GM12878 (cell line): ENCODE results near the gene VAT1. TPM values are rescaled to one million over a fixed set of nuclear protein-coding genes. Genes with fewer than 3 reads are reported as not detected.

Experiments
- ATAC-seq: fragments of 200-7000 bp; cut with Tn5 transposase; 3 replicates; pipeline ENCODE4 v1.9.1; 2020; ENCODE audit warnings: mild to moderate bottlenecking, moderate library complexity
- BruUV-seq: library from RNA; stranded (reverse); fragments of 400-500 nt; replicated peaks from 2 replicates; lab custom pipeline; 2021; lab: Mats Ljungman, UMichigan
- CTCF ChIA-PET: fragments of 300-600 bp; sonication (Branson Sonifier 250); formaldehyde crosslinking; extraction: SDS; loops from one replicate; lab custom pipeline; 2021; ENCODE audit warnings: inconsistent platforms; lab: Yijun Ruan, JAX
- POLR2A ChIA-PET: fragments of 350-600 bp; formaldehyde crosslinking; extraction: SDS; loops from one replicate; lab custom pipeline; 2021; ENCODE audit warnings: inconsistent platforms; lab: Charles Lee
- RAD21 ChIA-PET: fragments of 300-600 bp; sonication (Branson Sonifier 250); formaldehyde crosslinking; loops from one replicate; lab custom pipeline; 2023; ENCODE audit warnings: antibody characterized with exemption; ENCODE audit not compliant: unreplicated experiment; lab: Charles Lee
- SMC1A ChIA-PET: fragments of 300-600 bp; sonication (Branson Sonifier 250); formaldehyde crosslinking; loops from one replicate; lab custom pipeline; 2023; ENCODE audit not compliant: unreplicated experiment, uncharacterized antibody; lab: Charles Lee
- DNase-seq: peaks from one replicate; pipeline ENCODE4 v3.0.0-alpha.2; 2011; ENCODE audit warnings: low read depth, low spot score
- FAIRE-seq: peaks from 3 replicates; lab custom pipeline; 2011; peaks lifted over from hg19 to GRCh38; lab: Jason Lieb, UNC
- H2AFZ ChIP-seq: 2 replicates; pipeline ENCODE4 v1.6.0; 2011; ENCODE audit warnings: low read depth, low read length, control low read depth; ENCODE audit not compliant: control insufficient read depth
- H3K27ac ChIP-seq: 2 replicates; pipeline ENCODE4 v1.5.1; 2011; ENCODE audit warnings: control low read depth; ENCODE audit not compliant: control insufficient read depth, insufficient read depth
- H3K27me3 ChIP-seq, 2 experiments: replicated peaks in 1 of 2; 2 replicates each; pipeline versions ENCODE4 v1.6.0 to v1.6.1; 2011; ENCODE audit warnings: low read length in 1 of 2; ENCODE audit not compliant: control insufficient read depth in 2 of 2, insufficient read depth in 2 of 2
- H3K36me3 ChIP-seq, 2 experiments: 2 replicates each; pipeline ENCODE4 v1.5.1; 2011; ENCODE audit warnings: low read length in 1 of 2; ENCODE audit not compliant: control insufficient read depth in 2 of 2, insufficient read depth in 2 of 2
- H3K4me1 ChIP-seq: 2 replicates; pipeline ENCODE4 v1.6.1; 2011; ENCODE audit warnings: mild to moderate bottlenecking, low read length, moderate library complexity, mixed read lengths; ENCODE audit not compliant: control insufficient read depth, insufficient read depth
- H3K4me2 ChIP-seq: 2 replicates; pipeline ENCODE4 v1.6.0; 2011; ENCODE audit warnings: control low read depth; ENCODE audit not compliant: control insufficient read depth, insufficient read depth
- H3K4me3 ChIP-seq: fragments of 200-600 bp; sonication (generic); 2 replicates; pipeline ENCODE4 v1.5.1; 2016
- H3K79me2 ChIP-seq: 2 replicates; pipeline ENCODE4 v1.6.0; 2011; ENCODE audit warnings: low read length; ENCODE audit not compliant: control insufficient read depth, insufficient read depth
- H3K9ac ChIP-seq: 2 replicates; pipeline ENCODE4 v1.8.0; 2011; ENCODE audit warnings: low read length, control low read depth, mixed read lengths; ENCODE audit not compliant: control insufficient read depth, insufficient read depth
- H3K9me3 ChIP-seq: replicated peaks from 3 replicates; pipeline ENCODE4 v1.5.1; 2011; ENCODE audit warnings: mild to moderate bottlenecking, low read length; ENCODE audit not compliant: control insufficient read depth, insufficient read depth
- H4K20me1 ChIP-seq: 2 replicates; pipeline ENCODE4 v1.6.0; 2011; ENCODE audit not compliant: control insufficient read depth, insufficient read depth
- BCLAF1 ChIP-seq: fragments of 450-650 bp; IDR thresholded peaks from 2 replicates; pipeline ENCODE4 v1.6.1; 2017; ENCODE audit warnings: antibody characterized with exemption, mild to moderate bottlenecking, moderate library complexity
- E2F8 ChIP-seq: fragments of 450-650 bp; IDR thresholded peaks from 2 replicates; pipeline ENCODE4 v1.6.1; 2018; ENCODE audit warnings: mild to moderate bottlenecking, low read depth, moderate library complexity; ENCODE audit not compliant: partially characterized antibody
- FOS ChIP-seq: IDR thresholded peaks from 3 replicates; pipeline ENCODE4 v1.6.1; 2011; ENCODE audit warnings: borderline replicate concordance; ENCODE audit not compliant: insufficient read length; ENCODE audit errors: extremely low read depth
- HDGF ChIP-seq: fragments of 450-650 bp; IDR thresholded peaks from 2 replicates; pipeline ENCODE4 v1.6.1; 2016; ENCODE audit warnings: antibody characterized with exemption
- KAT2A ChIP-seq: conservative IDR thresholded peaks from 2 replicates; pipeline ENCODE4 v1.6.1; 2011; ENCODE audit warnings: low read depth, low read length; ENCODE audit not compliant: control insufficient read depth
- MAX ChIP-seq: IDR thresholded peaks from 2 replicates; pipeline ENCODE4 v1.6.1; 2012; ENCODE audit warnings: low read depth, low read length, improper control_type of control experiment
- RUNX3 ChIP-seq: IDR thresholded peaks from 2 replicates; pipeline ENCODE4 v1.6.1; 2012; ENCODE audit warnings: low read length, inconsistent platforms
- SREBF2 ChIP-seq: IDR thresholded peaks from 2 replicates; pipeline ENCODE4 v1.6.1; 2012; ENCODE audit warnings: mild to moderate bottlenecking, low read length
- TCF7 ChIP-seq: IDR thresholded peaks from 2 replicates; pipeline ENCODE4 v1.6.1; 2014; ENCODE audit warnings: antibody characterized with exemption, borderline replicate concordance
- ZBTB11 ChIP-seq: fragments of 450-650 bp; formaldehyde crosslinking; IDR thresholded peaks from 2 replicates; pipeline ENCODE4 v1.5.0; 2022; ENCODE audit warnings: mild to moderate bottlenecking, missing genetic modification characterization
- WGBS: methylation state at CpG from one replicate; pipeline ENCODE4 v1.1.6; 2016; ENCODE audit warnings: low lambda C conversion rate; ENCODE audit not compliant: insufficient replicate concordance, insufficient coverage; ENCODE audit errors: missing lambda C conversion rate; 5-methylcytosine and 5-hydroxymethylcytosine counted together
- in situ Hi-C: fragments of 300-500 bp; cut with MboI; formaldehyde crosslinking; loops from 9 replicates; pipeline ENCODE4 v1.14.3; 2018; ENCODE audit warnings: mixed read lengths
- intact Hi-C: fragments of 100-400 bp; cut with micrococcal nuclease; formaldehyde crosslinking; loops from one replicate; pipeline ENCODE4 v1.14.2; 2022; ENCODE audit not compliant: unreplicated experiment
- polyA plus RNA-seq, 11 experiments: library from polyadenylated mRNA; depleted of rRNA in 4 of 11; unstranded in 6 of 11; stranded (reverse) in 5 of 11; fragments of >200 nt; fragmentation: Nextera tagmentation in 4 of 11; fragmentation: Illumina TruSeq in 1 of 11; extraction: Ambion mirVana in 4 of 11; extraction: Trizol in 1 of 11; gene quantifications; 1 replicate in 1 of 11; 2 replicates in 10 of 11; pipeline versions ENCODE4 v1.2.1 to v1.2.3, GENCODE V29; 2011 to 2016; ENCODE audit warnings: inconsistent platforms in 2 of 11, missing spikeins in 2 of 11, low read depth in 1 of 11
- total RNA-seq, 4 experiments: library from RNA; depleted of rRNA in 3 of 4; stranded (reverse); fragments of >200 nt in 3 of 4; fragmentation: Illumina TruSeq in 1 of 4; extraction: Trizol in 1 of 4; gene quantifications; 2 replicates each; pipeline versions ENCODE4 v1.2.1 to v1.2.3, GENCODE V29; 2013 to 2021

The VAT1 gene
- total and polyA plus RNA-seq, 10 of the 15 experiments (the other 5 are each of a cell fraction or from before 2014, with no cell fraction given), result 5.0 to 19.8 (median 8.2) TPM

GRCh38 chr17:43028221-43028861, 6.2 kb upstream of the VAT1 start:
- H3K4me3 ChIP-seq, result no peak overlapping the region
- H3K4me2 ChIP-seq, result no peak overlapping the region
- TF ChIP-seq RUNX3 (no peak), FOS (no peak), HDGF (no peak), ZBTB11 (CRISPR knock-in tag) (no peak), SREBF2 (no peak), TCF7 (no peak), E2F8 (no peak), BCLAF1 (no peak), KAT2A (no peak), MAX (no peak)
- TF ChIP-seq, all 136 proteins: peak for 0
- RAD21 ChIA-PET, result no interaction called here
- DNase-seq (no peak), FAIRE-seq (no peak), ATAC-seq (no peak)
- SMC1A ChIA-PET, result no interaction called here
- POLR2A ChIA-PET, result no interaction called here
- Histone ChIP-seq H3K9me3 (no peaks in the 10 kb centered on the region), H2AFZ (no peak overlapping the region), H3K36me3 (no peaks in the 10 kb centered on the region), H3K4me1 (peaks cover 7% of the 10 kb centered on the region; the same call in 1 of the 2 replicates), H4K20me1 (no peaks in the 10 kb centered on the region), H3K27ac (no peak overlapping the region), H3K27me3 (no peaks in the 10 kb centered on the region), H3K79me2 (no peaks in the 10 kb centered on the region), H3K9ac (no peak overlapping the region)
- intact Hi-C loops (no loop called here), in situ Hi-C loops (loop anchor here (10.0 kb wide), 1 partner anchor 186 kb away; the partner anchor contains the start of gene TMEM106A)
- CTCF ChIA-PET, result interaction anchor here (1.3 kb wide), 1 partner anchor 15 kb away, joined by 3 read pairs; no protein-coding TSS in a partner anchor
- no TSS peak for BruUV-seq
- WGBS, result 83% methylated on average over 17 of the region's 17 CpGs
